Suppressor macrophage treated with lipopolysaccharide for 4 hours (primary cell): ENCODE measurements around the gene CMTR1.
"Not testable (repeated sequence)": the region's sequence is repeated elsewhere in the genome, so short reads cannot be mapped to it uniquely, and the experiment has no call there.

Experiments
- DNase-seq: peaks from one replicate; pipeline ENCODE4 v3.0.0-alpha.2; 2020

Gene CMTR1

DNA sequence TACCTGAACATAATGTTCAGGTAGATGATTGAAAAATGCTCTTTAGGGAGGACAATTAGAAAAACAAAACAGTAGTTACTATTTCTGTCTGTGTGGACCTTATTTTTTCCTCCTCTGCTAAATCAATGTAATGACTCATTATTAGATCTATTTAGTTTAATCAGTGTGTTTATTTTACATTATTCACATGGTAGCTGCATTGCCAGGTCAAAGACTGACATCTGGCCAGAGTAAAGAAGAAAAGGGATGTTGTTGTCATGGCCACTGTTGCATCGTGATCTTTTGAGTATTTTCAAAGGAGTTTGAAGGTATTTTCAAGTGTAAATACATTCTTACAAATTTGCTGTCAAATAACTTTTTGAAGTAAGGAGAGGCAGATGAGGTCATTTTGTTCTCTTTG lies 5.9 kb downstream of the CMTR1 start:
- DNase-seq: no peak

- no peak for DNase-seq
Measured at GRCh38 chr6:37441651-37442050, 8.6 kb downstream of the CMTR1 start.

DNA sequence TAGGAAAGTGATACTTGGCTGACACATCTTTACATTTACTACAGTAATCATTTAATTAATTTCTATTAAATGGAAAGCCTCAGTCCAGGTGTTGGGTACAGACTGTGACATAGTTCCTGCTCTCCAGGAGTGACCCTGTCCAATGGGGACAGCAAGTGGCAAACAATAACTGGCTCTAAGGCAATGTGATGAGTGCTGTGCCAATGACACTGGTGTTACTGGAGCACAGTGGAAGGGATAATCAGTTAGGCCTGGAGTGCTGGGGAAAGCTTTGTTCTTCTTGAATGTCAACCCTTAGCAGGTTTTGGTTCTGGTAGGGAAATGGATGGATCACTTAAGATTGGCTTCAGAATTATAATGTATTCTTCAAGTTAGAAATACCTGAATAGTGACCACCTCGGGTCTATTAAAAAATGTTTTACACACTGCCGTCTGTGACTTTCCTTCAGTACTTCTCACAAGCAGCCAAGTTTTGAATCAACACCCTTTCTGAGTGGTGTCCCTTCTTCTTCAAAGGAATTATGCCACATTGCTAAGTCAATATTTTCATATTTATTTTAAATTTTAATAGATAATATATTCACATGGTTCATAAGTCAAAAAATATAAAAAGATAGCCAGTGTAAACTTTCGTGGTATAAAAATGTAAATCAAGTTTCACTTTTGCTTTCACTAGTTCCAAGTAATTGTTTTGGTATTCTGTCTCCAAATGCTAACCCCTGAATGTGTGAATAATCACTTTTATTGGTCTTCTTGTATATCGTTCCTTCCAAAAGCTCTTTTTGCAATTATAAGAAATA lies 9.6 kb downstream of the CMTR1 start:
- peak; percentile 34 for DNase-seq

GRCh38 chr6:37443216-37443542 lies 10.2 kb downstream of the CMTR1 start:
- DNase-seq: not testable (repeated sequence)

GRCh38 chr6:37449984-37450383 lies 17.0 kb downstream of the CMTR1 start:
- DNase-seq: no peak

- DNase-seq: no peak
Measured at GRCh38 chr6:37451441-37452193, 18.6 kb downstream of the CMTR1 start.

DNA sequence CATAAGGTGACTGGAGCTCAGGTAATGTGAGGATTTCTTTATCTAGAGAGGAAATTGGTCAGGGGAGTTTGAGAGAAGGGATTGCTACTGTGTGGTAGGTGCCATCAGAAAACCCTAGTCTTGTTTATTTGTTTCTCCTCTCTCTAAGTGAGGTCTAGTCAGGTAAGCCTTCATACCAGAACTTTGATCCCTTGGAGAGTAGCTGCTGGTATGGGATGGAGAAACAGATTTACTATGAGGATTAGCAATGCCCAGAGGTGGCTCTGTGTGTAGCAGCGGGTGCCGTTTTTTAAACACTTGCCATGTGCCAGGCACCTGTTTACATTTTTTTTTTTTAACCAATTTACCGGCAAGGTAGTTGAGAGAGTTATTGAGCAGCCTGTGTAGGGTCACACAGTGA lies 19.5 kb downstream of the CMTR1 start:
- no peak for DNase-seq

GRCh38 chr6:37454420-37455140 lies 21.6 kb downstream of the CMTR1 start:
- DNase-seq: no peak

DNA sequence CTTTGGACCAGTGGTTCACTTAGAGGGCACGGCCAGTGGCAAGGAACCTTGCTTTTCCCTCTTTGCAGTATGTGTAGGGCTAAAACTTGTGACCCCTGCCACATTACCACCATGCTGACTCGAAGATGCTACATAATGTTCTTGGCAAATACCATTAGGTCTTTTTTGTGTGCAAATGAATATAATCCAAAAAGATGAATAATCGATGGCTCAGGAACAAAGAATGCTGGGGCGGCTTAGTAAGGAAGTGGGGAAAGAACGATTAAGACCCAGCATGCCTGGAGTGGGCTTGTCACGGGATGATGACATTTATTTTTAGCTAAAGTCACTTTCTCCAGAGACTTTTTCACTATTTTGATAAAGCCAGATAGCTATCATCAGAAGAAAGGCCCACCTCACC lies 23.1 kb downstream of the CMTR1 start:
- DNase-seq: no peak

- DNase-seq: no peak
Measured at GRCh38 chr6:37456816-37457560, 24.0 kb downstream of the CMTR1 start.

GRCh38 chr6:37459981-37460800 lies 27.2 kb downstream of the CMTR1 start:
- no peak for DNase-seq

DNA sequence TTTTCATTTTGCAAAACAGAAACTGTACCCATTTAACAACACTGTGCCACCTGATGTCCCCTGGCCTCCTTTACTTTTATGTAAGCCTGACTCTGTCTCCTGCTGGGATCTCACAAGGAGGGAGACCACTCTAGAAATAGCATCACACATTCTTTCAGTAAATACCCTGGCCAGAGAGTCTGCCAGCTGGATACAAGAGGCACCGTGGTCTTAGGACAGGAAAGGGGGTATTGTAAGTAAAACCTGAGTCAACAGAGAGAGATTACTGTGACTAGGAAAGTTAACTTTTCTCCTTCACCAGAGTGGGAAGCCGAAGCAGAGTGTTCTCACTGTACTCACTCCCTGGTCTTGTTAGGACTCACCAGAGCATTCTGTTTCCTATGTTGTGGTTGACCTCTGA lies 27.8 kb downstream of the CMTR1 start:
- no peak for DNase-seq

- no peak for DNase-seq
Measured at GRCh38 chr6:37463110-37463509, 30.1 kb downstream of the CMTR1 start.

- DNase-seq: no peak
Measured at GRCh38 chr6:37467718-37468117, 34.7 kb downstream of the CMTR1 start.

DNA sequence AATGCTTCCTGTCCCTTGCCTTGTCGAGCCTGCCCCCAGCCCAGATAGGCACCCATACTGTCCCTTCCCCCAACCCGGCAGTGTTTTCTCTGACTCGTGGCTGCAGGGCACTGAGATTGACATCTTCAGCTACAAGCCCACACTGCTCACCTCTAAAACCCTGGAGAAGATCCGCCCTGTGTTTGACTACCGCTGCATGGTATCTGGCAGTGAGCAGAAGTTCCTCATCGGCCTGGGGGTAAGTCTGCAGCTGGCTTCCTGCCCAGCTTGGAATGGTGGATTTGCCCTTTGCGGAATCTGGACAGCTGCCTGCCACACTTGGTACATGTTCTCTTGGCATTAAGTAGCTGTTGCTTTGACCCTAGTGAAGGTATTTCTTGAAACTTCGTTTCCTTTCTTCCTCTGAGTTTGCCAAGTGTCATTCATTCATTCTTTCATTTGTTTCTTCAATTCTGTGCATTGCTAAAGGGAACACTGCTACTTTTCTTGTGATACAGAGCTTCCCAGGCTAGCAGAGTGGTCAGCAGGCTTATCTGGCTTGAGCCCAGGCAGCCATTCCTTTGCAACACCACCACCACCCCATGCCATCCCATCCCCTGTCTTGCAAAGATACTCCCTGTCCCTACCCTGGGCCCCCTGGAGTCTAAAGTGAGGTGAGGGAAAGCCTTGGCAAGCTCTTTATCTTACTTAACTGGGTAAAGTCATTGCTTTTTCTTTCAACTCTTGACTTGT lies 40.5 kb downstream of the CMTR1 start:
- no peak for DNase-seq

DNA sequence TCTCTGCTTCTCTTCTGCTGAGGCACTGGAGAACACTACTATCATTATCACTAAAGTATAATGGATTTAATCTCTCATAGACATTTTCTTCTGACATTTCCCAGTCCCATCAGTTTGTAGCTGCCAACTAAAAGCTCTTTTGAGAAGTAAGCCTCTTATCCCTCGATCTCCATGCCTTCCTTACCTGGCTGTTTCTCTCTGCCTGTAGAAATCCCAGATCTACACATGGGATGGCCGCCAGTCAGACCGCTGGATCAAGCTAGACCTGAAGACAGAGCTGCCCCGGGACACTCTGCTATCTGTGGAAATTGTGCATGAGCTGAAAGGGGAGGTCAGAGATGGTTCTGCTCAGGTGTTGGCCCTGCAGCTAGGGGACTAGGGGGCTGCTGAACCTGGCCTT lies 41.3 kb downstream of the CMTR1 start:
- DNase-seq: no peak

DNA sequence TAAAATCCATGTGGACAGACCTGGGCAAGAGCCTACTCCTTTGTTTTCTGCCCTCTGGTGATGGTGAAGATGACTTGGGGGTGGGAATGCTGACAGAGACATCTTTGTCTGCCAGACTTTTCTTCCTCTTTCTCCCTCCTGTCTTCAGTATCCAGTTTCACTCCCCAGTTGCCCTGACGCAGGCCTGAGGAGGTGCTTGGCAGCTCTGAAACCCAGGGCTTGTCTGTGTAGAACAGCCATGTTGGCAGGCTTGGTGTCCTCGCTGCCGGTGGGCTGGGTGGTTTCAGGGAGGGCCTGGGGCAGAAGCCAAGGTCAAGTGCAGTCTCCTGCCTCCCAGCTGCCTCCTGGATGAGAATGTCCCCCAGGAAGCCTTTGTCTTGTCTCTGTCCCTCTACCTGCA lies 44.2 kb downstream of the CMTR1 start:
- DNase-seq: no peak

DNA sequence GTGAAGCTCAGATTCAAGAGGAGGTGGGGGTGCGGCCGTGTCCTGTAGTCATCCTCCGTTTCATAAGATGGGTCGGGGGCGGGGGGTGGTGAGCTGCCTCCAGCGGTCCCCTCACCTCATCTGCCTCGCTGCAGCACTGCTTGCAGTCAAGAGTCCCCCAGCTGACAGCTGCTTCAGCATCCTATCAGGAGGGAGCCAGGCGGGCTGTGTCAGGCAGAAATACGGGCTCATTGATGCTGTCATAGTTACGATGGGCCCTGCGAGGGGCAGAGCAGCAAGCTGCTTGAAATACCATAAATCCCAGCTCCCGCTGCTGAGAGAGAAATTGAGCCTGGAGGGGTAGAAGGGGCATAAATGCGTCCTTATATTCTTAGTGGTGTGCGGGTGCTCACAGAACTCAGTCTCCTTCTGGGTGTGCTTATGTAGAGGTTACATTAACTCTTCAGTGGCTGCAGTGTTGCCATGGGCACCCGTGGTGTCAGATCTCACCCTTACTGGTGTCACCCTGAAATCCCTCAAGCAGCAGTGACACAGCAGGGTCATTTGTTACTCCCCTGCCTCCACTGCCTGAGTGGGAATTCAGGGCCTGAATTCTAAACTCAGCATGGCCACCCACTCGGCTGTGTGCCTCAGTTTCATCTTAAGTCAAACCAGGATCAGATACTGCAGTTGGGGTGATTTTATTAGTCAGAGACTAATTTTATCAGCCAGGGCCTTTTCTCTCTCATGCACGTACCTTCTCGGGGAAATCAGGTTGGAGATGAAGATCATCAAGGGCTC lies 44.8 kb downstream of the CMTR1 start:
- DNase-seq: no peak

GRCh38 chr6:37478827-37479226 lies 45.8 kb downstream of the CMTR1 start:
- no peak for DNase-seq

GRCh38 chr6:37479266-37479854 lies 46.3 kb downstream of the CMTR1 start:
- no peak for DNase-seq
